GM18511 (cell line): ENCODE results near the gene CIZ1.

Experiments used
- ATAC-seq: cut with Tn5 transposase; IDR thresholded peaks from one replicate; pipeline ENCODE4 v1.9.1; 2021; ENCODE audit warnings: mild to moderate bottlenecking, moderate library complexity; ENCODE audit not compliant: unreplicated experiment

The CIZ1 gene

DNA sequence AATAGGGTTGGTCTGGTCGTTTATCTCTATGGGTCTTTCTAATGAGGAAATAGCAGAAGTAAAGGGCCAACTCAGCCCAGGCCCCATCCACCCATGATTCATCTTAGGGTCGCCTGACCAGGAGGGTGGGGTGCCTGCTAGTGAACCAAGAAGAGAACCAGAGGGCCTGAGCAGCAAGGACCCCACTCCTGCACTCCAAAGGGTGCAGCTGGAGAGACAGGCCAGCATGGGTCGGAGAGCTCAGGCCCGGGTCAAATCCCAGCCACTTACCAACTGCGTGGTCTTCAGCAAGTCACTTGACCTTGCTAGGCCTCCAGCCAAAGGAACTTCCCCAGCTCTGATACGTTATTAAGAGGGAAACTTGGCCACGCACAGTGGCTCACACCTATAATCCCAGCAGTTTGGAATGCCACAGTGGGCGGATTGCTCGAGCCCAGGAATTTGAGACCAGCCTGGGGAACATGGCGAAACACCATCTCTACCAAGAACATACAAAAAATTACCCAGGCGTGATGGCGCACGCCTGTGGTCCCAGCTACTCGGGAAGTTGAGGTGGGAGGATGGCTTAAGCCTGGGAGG is 27.0 kb downstream of the CIZ1 start:
- no peak for ATAC-seq

DNA sequence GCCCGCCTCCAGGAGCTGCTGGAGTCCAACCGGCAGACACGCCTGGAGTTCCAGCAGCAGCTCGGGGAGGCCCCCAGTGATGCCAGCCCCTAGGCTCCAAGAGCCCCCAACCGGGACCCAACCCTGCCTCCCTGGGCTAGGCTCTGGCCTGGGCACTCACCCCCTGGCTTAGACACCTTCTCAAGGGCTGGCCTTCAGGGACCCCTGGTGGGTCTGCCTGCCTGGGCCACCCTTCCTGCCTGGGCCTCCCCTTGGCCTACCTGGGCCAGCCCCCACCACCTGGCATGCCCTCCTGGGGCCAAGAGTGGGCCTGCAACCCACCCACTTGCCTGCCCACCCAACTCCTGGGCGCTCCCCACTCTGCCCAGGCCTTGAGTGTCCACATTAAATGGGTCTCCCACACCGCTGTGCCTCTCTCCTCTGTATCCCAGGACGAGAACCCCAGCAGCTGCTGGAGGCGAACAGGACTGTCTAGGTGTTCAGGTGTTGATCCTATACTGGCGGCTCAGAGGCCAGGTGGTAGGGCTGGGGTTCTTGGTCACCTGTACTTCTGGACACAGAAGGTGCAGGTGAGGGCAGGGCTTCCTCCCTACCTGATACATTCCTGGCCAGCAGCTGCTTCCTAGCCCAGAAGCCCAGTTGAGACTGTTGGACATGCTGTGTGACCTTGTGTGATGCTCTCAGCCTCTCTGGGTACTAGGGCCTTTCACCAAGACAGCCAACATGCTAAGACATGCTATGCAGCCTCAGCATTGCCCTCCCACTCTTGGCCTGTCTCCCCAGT is 27.7 kb downstream of the CIZ1 start:
- ATAC-seq = no peak

DNA sequence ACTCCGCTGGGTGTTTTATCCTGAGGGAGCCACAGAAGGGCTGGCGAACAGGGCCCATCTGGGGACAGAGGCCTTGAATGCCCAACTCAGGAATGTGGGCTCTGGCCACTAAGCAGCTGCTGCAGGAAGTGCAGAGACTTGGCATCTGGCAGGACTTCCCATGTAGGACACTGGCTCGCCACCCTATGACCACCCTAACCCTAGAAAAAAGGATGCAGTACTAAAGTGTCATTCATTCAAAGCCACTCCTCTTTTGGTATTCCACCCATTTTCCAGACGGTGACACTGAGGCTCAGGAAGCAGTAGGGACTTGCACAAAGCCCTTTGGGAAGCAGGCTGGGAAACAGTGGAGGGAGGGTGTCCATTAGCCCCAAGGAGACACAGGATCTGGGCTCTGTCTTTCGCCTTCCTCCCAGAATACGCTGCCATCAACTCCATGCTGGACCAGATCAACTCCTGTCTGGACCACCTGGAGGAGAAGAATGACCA is 28.3 kb downstream of the CIZ1 start:
- ATAC-seq = no peak

DNA sequence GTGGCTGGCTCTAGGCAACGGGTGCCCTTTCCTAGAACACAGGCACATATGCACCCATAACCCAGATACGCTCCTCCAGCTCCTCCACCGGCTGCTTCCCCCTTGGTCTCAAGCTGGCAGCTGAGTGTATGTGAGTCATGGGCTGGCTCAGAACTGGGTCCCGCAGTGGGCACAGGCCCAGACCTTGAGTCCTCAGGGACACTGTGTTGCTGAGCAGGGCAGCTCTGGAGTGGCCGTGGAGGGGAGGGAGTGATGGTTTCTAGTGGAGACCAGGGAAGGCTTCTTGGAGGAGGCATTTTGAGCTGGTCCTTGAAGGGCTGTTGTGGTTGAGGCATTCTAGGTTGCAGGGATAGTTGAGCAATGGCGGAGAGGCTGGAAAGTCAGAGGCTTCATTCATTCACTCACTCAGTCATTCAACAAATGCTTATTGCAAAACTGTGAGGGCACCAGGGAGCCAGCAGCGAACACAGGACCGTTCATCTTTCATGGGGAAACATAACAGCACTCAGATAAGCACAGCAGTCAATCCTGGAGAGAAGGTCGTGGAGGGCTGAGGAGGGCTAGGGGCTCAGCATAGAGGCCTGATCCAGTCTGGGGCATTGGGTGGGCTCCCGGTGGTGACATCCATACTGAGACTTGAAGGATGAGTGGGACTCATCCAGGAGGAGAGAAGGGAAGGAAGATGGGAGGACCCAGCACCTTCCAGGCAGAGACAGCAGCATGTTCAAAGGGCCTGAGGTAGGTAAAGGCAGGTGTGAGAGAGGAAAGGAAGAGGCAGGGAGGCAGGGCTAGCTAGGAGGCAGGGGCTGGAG is 29.0 kb downstream of the CIZ1 start:
- no peak for ATAC-seq

DNA sequence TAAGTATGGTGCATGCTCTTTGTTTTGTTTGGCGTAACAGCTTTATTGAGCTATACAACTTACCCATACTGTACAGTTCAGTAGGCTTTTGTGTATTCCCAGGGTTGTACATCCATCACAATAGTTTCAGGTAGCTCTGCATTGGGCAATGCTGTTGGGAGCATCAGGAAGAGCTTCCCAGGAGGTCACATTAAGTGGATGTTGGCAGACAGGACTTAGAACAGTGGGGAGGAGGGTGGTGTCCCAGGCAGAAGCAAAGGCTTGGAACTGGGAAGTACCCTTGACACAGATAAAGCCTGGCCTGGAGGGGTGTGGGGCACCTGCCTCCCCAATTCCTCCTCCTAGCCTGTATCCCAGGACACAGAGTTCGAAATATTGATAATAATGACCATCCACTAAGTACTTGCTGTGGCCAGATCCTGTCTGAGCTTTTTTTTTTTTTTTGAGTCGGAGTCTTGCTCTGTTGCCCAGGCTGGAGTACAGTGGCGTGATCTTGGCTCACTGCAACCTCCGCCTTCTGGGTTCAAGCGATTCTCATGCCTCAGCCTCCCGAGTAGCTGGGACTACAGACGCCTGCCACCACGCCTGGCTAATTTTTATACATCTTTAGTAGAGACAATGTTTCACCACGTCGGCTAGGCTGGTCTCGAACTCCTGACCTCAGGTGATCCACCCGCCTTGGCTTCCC is 30.0 kb downstream of the CIZ1 start:
- ATAC-seq = no peak

DNA sequence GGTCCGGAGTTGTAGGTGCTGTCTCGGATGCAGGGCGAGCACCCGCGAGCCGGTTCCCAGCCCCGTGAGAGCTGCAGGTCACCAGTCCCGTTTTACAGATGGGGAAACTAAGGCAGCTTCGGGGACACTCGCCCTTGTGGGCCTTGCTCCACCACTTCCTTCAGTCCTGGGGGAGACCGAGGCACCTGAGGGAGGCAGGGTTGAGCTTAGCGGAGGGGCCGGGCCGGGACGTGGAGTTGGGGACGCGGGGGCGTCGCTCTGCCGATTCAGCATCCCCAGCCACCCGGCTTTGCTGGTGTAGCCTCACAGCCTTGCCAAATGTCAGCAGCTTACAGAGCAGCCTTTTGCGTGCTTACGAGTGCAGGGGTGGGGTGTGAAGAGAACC is 30.8 kb downstream of the CIZ1 start:
- peak; percentile 15 for ATAC-seq

DNA sequence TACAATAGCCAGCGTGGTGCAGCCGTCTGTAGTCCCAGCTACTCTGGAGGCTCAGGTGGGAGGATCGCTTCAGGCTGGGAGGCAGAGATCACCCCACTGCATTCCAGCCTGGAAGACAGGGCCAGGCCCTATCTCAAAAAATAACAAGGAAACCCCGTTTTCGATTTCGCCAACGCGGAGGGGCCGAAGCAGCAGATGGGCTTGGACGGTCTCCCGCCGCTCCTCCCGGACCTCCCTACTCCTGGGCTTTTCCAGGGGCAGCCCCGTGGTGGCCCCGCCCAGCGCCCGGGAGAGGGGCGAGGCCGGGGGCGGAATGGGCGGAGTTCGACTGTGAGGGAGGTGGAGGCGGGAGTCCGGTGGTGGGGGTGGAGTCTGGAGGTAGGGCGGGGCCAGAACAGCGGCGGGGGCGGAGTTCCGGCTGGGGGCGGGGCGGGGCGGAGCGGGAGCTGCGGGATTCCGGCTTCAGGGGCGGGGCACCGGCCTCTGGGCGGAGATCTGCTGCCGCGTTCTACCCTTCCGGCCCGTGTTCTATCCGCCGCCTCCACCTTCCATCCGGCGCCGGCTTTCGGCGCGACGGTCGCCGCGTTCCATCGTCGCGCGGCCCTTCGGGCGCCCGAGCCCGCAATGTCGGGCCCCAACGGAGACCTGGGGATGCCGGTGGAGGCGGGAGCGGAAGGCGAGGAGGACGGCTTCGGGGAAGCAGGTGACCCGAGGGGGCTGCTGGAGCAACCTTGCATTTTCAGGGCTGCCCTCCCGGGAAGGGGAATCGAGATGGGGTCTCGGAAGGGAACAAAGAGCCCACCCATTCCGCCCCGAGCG is 31.4 kb downstream of the CIZ1 start, which contains the start of gene BBLN:
Gene BBLN, plus strand, starts transcription at position 482 of the 819 bp plus-strand sequence. Its CDS starts 143 bp downstream, at position 625.
- peak; percentile 72 for ATAC-seq

DNA sequence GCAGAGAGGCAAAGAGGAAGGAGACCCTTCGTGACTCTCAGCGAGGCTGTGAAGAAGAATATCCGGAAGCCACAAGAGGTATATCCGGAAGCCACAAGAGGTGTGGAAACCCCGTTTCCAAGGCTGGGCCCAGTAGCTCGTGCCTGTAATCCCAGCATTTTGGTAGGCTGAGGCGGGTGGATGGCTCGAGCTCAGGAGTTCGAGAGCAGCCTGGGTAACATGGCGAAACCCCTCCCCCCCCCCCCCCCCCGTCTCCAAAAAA is 31.9 kb downstream of the CIZ1 start:
- ATAC-seq = peak; percentile 21

DNA sequence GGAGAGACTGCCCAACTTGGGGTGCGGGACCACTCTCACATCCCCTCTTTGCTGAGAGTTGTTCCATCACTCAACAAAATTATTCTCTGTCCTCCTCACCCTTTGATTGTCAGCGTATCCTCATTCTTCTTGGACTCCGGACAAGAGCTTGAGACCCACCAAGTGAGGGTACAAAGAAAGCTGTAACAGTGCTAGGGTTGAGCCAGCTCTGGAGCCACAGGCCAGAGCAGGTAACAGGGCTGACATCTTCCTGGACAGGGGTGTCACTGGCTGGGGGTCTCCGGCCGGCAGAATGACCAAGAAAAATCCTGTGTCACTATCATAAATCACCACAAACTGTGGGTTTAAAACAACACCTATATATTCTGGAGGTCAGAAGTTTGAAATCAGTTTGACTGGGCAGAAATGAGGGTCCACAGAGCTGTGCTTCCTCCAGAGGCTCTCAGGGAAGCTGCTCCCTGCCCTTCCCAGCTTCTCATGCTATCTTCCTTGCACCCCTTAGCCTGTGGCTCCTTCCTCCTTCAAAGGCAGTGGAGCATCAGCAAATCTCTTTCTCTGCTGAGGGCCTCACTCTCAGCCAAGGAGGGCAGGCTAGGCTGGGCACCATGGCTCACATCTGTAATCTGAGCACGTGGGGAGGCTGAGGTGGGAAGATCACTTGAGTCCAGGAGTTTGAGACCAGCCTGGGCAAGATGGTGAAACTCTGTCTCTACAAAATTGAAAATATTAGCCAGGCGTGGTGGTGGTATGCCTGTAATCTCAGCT is 35.5 kb downstream of the CIZ1 start:
- ATAC-seq = no peak

DNA sequence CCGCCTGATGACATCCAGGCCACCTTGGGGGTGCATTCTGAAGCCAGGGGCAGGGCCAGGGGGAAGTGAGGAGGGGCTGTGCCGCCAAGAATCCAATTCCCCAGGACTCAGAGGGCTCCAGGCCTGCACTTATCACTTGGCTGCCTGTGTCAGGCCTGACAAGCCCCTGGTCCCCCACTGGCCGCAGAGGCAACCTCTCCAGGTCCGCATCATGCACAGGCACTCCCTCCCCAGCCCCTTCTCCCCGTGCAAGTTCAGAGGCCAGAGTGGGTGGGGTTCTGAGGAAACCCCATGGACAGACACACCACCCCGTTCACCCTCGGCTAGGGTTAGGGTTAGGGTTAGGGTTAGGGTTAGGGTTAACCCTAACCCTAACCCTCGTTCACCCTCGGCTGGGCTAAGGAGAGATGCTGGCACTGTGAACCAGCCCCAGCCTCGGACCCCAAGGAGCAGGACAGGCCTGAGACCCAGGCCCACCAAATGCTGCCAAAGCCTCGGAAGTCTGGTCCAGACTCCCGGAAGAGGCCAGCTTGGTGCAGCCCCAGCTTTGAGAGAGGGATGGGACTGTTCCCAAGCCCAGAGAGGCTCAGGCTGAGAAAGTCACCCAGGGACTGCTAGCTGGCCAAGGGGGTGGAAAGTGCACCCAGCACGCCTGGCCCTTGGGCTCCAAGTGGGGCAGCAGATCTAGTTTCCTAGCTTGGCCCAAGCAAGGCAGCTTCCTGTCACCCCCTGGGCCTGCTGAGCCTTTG is 37.3 kb downstream of the CIZ1 start:
- no peak for ATAC-seq

DNA sequence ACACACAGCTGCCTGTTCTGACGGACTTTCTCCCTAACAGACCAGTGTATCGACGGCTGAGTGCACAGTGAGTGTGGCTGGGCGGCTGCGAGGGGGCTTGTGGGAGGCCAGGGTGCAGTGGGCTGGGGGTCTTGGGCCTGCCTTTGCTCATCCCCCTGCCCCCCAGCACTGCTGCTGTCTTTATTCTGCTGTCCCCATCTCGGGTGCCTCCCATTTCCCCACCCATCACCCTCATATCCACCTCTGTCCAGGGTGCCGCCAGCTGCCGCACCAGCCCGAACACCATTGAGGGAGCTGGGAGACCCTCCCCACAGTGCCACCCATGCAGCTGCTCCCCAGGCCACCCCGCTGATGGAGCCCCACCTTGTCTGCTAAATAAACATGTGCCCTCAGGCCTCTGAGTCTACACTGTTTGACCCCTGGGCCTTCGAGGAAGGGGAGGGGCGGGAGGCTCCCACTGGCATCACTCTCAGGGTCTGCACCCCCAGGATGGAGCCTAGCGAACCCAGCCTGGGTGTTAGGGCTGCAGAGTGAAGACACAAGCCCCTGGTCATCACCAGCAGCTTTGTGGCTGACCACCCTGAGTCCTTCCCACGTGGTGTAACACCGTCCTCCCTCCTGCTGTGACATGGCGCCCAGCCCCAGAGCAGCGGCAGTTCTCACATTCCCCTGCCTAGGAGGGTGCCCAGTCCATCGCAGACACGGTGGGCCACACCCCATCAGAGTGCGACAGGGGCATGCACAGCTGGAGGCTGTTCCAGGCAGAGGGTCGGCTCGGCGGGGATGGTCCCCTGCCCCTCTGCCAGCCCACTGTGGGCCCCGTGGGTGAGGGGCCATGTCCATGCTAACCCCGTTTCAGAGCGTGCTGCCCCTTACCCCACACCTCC is 38.1 kb downstream of the CIZ1 start:
- ATAC-seq = no peak

DNA sequence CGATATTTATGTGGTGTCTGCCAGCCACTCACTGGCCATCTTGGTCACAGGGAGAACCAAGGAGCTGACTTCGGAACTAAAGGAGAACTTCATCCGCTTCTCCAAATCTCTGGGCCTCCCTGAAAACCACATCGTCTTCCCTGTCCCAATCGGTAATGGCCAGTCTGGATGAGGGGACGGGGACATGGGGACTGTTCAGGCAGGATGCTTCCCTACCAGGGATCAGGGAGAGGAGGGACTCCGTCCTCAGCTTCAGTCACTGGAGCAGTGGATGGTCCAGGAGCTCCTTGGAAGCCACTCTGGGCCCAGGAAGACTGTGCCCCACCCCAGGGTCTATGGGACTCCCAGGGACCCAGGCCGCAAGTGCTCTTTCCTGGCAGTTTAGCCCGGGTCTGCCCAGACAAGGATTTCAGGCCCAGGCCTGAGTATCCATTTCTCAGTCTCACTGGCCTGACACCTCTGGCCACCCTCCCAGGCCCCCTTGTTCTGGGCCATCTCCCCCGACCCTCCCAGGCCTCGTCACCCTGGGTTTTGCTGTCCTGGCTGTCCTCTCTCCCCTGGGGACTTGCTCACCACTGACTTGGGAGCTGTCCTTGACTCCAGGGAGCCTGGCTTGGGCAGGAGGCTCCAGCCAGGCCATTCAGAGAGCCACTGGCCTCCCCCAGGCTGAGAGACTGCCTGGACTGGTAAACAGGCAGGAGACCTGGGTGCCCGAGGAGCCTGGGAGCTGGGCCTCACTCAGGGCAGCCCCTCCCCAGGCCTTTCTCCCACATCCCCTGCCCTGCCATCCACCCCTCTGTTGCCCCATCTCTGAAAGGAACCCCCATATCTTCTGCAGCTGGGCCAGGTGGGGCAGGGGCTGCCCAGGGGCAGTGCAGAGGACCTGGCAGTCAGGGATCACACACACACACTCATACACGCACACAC is 39.0 kb downstream of the CIZ1 start:
- ATAC-seq = no peak

DNA sequence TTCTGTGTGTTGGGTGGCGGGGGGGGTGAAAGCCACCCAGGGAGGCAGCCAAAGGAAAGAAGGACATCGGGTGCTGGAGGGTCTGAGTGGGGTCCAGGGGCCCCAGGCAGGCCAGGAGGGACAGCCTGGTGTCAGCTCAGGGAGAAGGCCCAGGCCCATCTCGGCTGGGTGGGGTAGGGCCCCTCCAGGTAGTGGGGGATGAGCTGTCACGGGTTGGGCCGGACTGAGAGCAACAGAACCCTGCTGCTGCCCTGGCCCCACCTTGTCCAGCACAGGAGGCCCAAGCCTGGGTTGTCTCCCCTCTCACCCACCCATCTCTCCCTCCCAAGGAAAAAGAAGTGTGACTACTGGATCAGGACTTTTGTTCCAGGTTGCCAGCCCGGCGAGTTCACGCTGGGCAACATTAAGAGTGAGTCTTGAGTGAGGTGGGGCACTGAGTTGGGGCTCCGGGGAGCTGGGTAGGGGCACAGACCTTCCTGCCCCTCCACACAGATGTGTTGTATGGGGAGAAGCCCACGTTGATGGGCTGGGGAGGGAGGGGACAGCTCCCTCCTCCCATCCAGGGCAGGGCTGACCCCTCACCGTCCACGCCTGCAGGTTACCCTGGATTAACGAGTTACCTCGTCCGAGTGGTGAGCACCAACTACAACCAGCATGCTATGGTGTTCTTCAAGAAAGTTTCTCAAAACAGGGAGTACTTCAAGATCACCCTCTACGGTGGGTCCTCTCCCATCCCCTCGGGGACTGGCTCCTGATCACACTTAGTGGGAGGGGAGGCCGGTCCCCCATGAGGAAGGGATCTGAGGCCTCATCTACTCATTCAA is 39.9 kb downstream of the CIZ1 start:
- ATAC-seq = no peak

DNA sequence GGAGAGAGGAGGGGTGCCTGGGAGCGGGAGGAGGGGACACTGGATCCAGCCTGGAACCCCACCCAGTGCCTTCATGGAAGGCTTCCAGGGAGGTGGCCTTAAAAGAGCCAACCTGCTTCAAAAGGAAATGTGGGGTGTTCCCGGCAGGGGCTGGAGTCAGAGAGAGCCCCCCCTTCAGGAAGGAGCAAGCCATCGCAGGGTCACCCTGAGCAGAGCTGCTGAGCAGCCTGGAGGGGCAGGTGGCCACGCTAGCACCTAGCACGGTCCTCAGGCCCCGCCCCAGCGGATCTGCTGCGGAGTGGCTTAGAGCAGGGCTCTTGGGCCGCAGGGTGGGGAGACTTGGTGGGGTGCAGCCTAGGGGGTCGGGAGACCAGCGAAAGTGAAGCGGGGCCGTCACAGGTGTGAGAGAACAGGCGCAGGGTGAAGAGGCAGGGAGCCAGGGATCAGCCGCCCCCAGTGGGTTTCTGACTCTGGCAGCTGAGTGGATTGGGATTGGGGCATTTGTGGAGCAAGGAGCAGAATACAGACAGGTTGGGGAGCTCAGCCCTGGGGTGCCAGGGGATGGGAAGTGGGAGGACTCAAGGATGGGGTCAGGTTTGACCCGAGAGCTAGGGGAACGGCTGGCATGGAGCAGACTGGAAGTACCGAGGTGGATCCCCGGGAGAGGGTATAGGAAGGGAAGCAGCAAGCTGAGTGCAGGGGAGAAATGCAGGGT is 40.6 kb downstream of the CIZ1 start:
- ATAC-seq = no peak

DNA sequence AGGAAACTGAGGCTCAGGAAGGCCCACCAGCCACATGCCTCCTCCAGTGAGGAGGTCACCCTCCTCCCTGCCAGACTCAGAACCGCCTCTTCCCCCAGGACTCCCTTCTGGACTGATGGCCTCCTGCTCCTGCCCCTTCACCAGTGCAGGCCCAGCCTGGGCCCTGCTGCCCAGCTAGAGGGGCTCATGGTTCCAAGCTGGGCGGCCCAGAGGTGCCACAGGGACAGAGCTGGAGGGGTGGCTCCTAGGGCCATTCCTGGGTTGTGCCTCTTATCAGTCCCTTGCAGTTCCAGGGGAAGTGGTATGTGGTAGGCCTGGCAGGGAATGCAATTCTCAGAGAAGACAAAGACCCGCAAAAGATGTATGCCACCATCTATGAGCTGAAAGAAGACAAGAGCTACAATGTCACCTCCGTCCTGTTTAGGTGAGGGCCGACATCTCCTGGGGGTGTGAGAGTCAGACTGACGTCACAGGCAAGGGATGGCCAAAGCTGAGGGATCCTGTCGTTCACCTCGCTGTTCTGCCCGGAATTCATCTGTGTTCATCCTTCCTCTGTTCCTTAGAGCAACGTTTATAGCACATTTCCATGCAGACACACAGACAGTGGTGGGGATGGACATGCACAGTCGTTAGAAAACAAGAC is 41.3 kb downstream of the CIZ1 start:
- no peak for ATAC-seq
